ENCODE data around the gene ADAMTS18.
A peak's percentile ranks its signal among the peaks of the same experiment; 100 is the strongest.

ADAMTS18 gene

GRCh38 chr16:77327717-77328116, 107.1 kb downstream of the ADAMTS18 start:
- Histone ChIP-seq H3K27ac (ENCODE audit: low read depth, low read length) (no peak overlapping the region), H3K9me3 (ENCODE audit: insufficient read depth, low read depth, low read length) (no peaks in the 10 kb centered on the region), H3K4me3 (ENCODE audit: low read length) (no peak overlapping the region), H3K9ac (ENCODE audit: low read depth, low read length) (no peak overlapping the region), H3K27me3 (ENCODE audit: insufficient read depth, low read length) (no peaks in the 10 kb centered on the region), H3K4me1 (ENCODE audit: insufficient read depth, low read length) (peaks cover 8% of the 10 kb centered on the region; the same call in 1 of the 2 replicates), H3K36me3 (ENCODE audit: insufficient read depth, low read length) (no peaks in the 10 kb centered on the region)
- 100% methylated on average over 2 of the region's 2 CpGs for WGBS

- no peak overlapping the region for H3K4me3 ChIP-seq (ENCODE audit: low read length)
- no peak overlapping the region for H3K27ac ChIP-seq (ENCODE audit: low read depth, low read length)
- no peaks in the 10 kb centered on the region; the same call in 1 of the 2 replicates for H3K4me1 ChIP-seq (ENCODE audit: insufficient read depth, low read length)
- WGBS, result 97% methylated on average over 3 of the region's 3 CpGs
- no peak overlapping the region for H3K9ac ChIP-seq (ENCODE audit: low read depth, low read length)
- H3K9me3 ChIP-seq (ENCODE audit: insufficient read depth, low read depth, low read length), result no peaks in the 10 kb centered on the region
- no peaks in the 10 kb centered on the region for H3K36me3 ChIP-seq (ENCODE audit: insufficient read depth, low read length)
- no peaks in the 10 kb centered on the region for H3K27me3 ChIP-seq (ENCODE audit: insufficient read depth, low read length)
Observed at GRCh38 chr16:77324729-77325128, 110.1 kb downstream of the ADAMTS18 start.

- Histone ChIP-seq H3K9ac (ENCODE audit: low read depth, low read length) (no peak overlapping the region), H3K27ac (ENCODE audit: low read depth, low read length) (no peak overlapping the region), H3K36me3 (ENCODE audit: insufficient read depth, low read length) (no peaks in the 10 kb centered on the region), H3K4me1 (ENCODE audit: insufficient read depth, low read length) (no peaks in the 10 kb centered on the region), H3K4me3 (ENCODE audit: low read length) (no peak overlapping the region), H3K9me3 (ENCODE audit: insufficient read depth, low read depth, low read length) (no peaks in the 10 kb centered on the region), H3K27me3 (ENCODE audit: insufficient read depth, low read length) (no peaks in the 10 kb centered on the region)
- 94% methylated on average over 2 of the region's 2 CpGs for WGBS
Observed at GRCh38 chr16:77323695-77324094, 111.1 kb downstream of the ADAMTS18 start.

DNA sequence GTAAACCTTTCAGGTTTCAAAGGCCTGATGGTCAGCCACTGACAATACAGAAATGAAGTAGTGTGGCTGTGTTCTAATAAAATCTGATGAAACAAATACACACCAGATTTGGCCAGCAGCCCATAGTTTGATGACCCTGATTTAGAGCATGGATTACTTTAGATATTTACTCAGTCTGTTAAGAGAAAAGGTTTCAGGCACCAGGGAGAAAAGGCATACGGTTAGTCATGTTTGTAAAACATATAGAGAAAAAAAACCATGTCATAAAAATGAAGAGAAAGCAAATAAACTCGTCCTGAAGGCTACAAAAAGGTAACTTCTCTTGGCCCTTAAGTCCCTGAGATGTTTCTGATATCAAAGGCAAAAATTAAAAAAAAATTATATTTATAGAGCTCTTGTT, 112.1 kb downstream of the ADAMTS18 start:
- Histone ChIP-seq H3K4me3 (ENCODE audit: low read length) (no peak overlapping the region), H3K4me1 (ENCODE audit: insufficient read depth, low read length) (no peaks in the 10 kb centered on the region), H3K27me3 (ENCODE audit: insufficient read depth, low read length) (no peaks in the 10 kb centered on the region), H3K27ac (ENCODE audit: low read depth, low read length) (no peak overlapping the region), H3K9me3 (ENCODE audit: insufficient read depth, low read depth, low read length) (no peaks in the 10 kb centered on the region), H3K36me3 (ENCODE audit: insufficient read depth, low read length) (no peaks in the 10 kb centered on the region), H3K9ac (ENCODE audit: low read depth, low read length) (no peak overlapping the region)
- WGBS, result 89% methylated on average over 2 of the region's 2 CpGs

DNA sequence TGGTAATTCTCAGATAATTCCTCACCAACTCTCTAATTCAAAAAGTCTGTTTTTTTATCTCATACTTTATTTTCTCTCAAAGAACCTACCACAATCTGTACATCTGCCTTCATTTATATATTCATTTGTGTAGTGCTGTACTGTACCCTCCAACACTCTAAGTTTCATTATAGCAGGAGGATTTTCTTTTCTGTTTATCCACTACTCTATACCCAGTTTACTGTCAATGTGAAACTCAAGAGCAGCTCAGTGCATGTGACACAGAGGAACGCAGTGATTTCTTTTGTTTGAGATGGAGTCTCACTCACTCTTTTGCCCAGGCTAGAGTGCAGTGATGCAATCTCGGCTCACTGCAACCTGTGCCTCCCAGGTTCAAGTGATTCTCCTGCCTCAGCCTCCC, 117.8 kb downstream of the ADAMTS18 start:
- H3K9me3 ChIP-seq (ENCODE audit: insufficient read depth, low read depth, low read length), result no peaks in the 10 kb centered on the region
- 92% methylated on average over 2 of the region's 2 CpGs for WGBS
- H3K36me3 ChIP-seq (ENCODE audit: insufficient read depth, low read length), result no peaks in the 10 kb centered on the region
- no peak overlapping the region for H3K9ac ChIP-seq (ENCODE audit: low read depth, low read length)
- no peak overlapping the region for H3K4me3 ChIP-seq (ENCODE audit: low read length)
- no peaks in the 10 kb centered on the region for H3K4me1 ChIP-seq (ENCODE audit: insufficient read depth, low read length)
- no peaks in the 10 kb centered on the region for H3K27me3 ChIP-seq (ENCODE audit: insufficient read depth, low read length)
- H3K27ac ChIP-seq (ENCODE audit: low read depth, low read length), result no peak overlapping the region

GRCh38 chr16:77310877-77311276, 124.0 kb downstream of the ADAMTS18 start:
- Histone ChIP-seq H3K4me1 (ENCODE audit: insufficient read depth, low read length) (no peaks in the 10 kb centered on the region; the same call in 1 of the 2 replicates), H3K9ac (ENCODE audit: low read depth, low read length) (no peak overlapping the region), H3K27me3 (ENCODE audit: insufficient read depth, low read length) (no peaks in the 10 kb centered on the region), H3K36me3 (ENCODE audit: insufficient read depth, low read length) (no peaks in the 10 kb centered on the region), H3K27ac (ENCODE audit: low read depth, low read length) (no peak overlapping the region), H3K9me3 (ENCODE audit: insufficient read depth, low read depth, low read length) (no peaks in the 10 kb centered on the region), H3K4me3 (ENCODE audit: low read length) (no peak overlapping the region)
- WGBS, result no CpG with 5 or more reads among the region's 1 CpG

DNA sequence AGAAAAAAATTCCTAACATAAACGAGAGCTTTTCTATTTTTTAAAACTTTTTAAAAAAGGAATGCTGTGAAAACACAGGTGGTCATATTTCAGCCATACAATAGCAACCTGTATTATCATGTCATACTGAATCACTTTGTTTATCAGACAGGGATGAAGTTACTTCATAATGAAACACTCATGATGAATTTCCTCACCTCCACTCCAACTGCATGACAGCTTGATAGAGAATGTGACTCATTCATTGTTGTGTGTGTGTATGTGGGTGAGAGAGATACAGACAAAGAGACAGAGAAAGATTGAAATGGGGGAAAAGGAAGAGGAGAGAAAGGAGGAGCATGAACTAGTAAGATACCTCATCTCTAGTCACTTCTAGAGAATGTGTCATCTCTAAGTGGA, 126.7 kb downstream of the ADAMTS18 start:
- no CpG with 5 or more reads among the region's 1 CpG for WGBS
- Histone ChIP-seq H3K9ac (ENCODE audit: low read depth, low read length) (no peak overlapping the region), H3K27me3 (ENCODE audit: insufficient read depth, low read length) (no peaks in the 10 kb centered on the region), H3K9me3 (ENCODE audit: insufficient read depth, low read depth, low read length) (no peaks in the 10 kb centered on the region), H3K27ac (ENCODE audit: low read depth, low read length) (no peak overlapping the region), H3K36me3 (ENCODE audit: insufficient read depth, low read length) (no peaks in the 10 kb centered on the region), H3K4me1 (ENCODE audit: insufficient read depth, low read length) (no peaks in the 10 kb centered on the region; the same call in 1 of the 2 replicates), H3K4me3 (ENCODE audit: low read length) (no peak overlapping the region)

- Histone ChIP-seq H3K36me3 (ENCODE audit: insufficient read depth, low read length) (no peaks in the 10 kb centered on the region), H3K9ac (ENCODE audit: low read depth, low read length) (0 out of 2 replicates have a peak overlapping the region, but pooled peaks have one; percentile 19), H3K9me3 (ENCODE audit: insufficient read depth, low read depth, low read length) (no peaks in the 10 kb centered on the region), H3K4me1 (ENCODE audit: insufficient read depth, low read length) (no peaks in the 10 kb centered on the region; the same call in 1 of the 2 replicates), H3K4me3 (ENCODE audit: low read length) (no peak overlapping the region), H3K27me3 (ENCODE audit: insufficient read depth, low read length) (no peaks in the 10 kb centered on the region), H3K27ac (ENCODE audit: low read depth, low read length) (no peak overlapping the region)
- 91% methylated on average over 8 of the region's 8 CpGs for WGBS
Observed at GRCh38 chr16:77307426-77308162, 127.2 kb downstream of the ADAMTS18 start.

DNA sequence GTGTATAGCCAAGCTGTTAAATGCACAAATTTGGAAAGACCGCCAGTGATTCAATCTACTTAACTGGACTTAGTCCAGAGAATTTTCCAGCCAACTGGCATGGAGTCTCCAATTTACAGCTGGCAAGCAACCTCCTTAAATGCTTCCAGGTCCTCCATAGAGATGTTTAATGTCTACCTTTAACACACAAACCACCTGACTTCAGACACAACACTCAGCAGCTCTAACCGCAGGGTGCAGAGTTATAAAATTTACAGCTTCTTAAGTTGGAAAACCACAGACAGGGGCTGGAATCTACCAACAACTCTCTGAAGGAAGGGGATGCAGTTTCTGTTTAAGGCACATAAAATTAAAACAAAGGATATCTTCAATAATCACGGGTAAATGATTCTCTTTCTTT, 128.8 kb downstream of the ADAMTS18 start:
- H3K4me1 ChIP-seq (ENCODE audit: insufficient read depth, low read length), result no peaks in the 10 kb centered on the region; the same call in 1 of the 2 replicates
- H3K9ac ChIP-seq (ENCODE audit: low read depth, low read length), result no peak overlapping the region
- H3K9me3 ChIP-seq (ENCODE audit: insufficient read depth, low read depth, low read length), result no peaks in the 10 kb centered on the region
- WGBS, result 98% methylated on average over 3 of the region's 3 CpGs
- no peak overlapping the region for H3K27ac ChIP-seq (ENCODE audit: low read depth, low read length)
- H3K27me3 ChIP-seq (ENCODE audit: insufficient read depth, low read length), result no peaks in the 10 kb centered on the region
- no peak overlapping the region for H3K4me3 ChIP-seq (ENCODE audit: low read length)
- no peaks in the 10 kb centered on the region for H3K36me3 ChIP-seq (ENCODE audit: insufficient read depth, low read length)

DNA sequence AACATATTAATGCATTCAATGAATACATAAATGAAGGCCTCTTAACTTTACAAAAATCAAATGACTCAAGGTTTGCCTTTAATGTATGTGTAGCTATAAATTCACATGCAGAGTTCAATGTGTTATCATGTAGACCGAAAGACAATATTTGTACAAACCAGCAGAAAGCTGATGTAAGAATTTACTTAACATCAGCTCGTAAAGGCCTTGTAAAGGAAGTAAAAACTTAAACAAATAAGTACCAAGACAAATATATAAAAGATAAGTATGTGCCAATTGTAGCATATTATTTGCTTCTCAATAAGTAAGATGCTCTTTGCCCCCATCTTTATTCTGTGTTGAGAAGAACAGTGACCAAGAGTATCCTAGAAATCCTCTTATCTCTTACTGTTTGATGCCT, 130.0 kb downstream of the ADAMTS18 start:
- Histone ChIP-seq H3K9ac (ENCODE audit: low read depth, low read length) (no peak overlapping the region), H3K27me3 (ENCODE audit: insufficient read depth, low read length) (no peaks in the 10 kb centered on the region), H3K4me1 (ENCODE audit: insufficient read depth, low read length) (no peaks in the 10 kb centered on the region; the same call in 1 of the 2 replicates), H3K4me3 (ENCODE audit: low read length) (no peak overlapping the region), H3K36me3 (ENCODE audit: insufficient read depth, low read length) (no peaks in the 10 kb centered on the region), H3K9me3 (ENCODE audit: insufficient read depth, low read depth, low read length) (no peaks in the 10 kb centered on the region), H3K27ac (ENCODE audit: low read depth, low read length) (no peak overlapping the region)
- WGBS, result no CpG with 5 or more reads among the region's 2 CpGs

- Histone ChIP-seq H3K36me3 (ENCODE audit: insufficient read depth, low read length) (no peaks in the 10 kb centered on the region), H3K27me3 (ENCODE audit: insufficient read depth, low read length) (no peaks in the 10 kb centered on the region), H3K4me3 (ENCODE audit: low read length) (no peak overlapping the region), H3K27ac (ENCODE audit: low read depth, low read length) (no peak overlapping the region), H3K9me3 (ENCODE audit: insufficient read depth, low read depth, low read length) (no peaks in the 10 kb centered on the region), H3K4me1 (ENCODE audit: insufficient read depth, low read length) (peaks cover 3% of the 10 kb centered on the region; the same call in 1 of the 2 replicates), H3K9ac (ENCODE audit: low read depth, low read length) (no peak overlapping the region)
- 100% methylated on average over 2 of the region's 2 CpGs for WGBS
Observed at GRCh38 chr16:77304134-77304533, 130.7 kb downstream of the ADAMTS18 start.
